Transverse colon (tissue), 4 donors: Measurements from ENCODE around the gene SKAP2.

Experiments used
- EP300 ChIP-seq: sonication (generic); formaldehyde crosslinking; IDR thresholded peaks from one replicate; pipeline ENCODE4 v1.6.1; 2017; ENCODE audit warnings: antibody characterized with exemption, low read depth
- POLR2A ChIP-seq: fragments of 450-650 bp; IDR thresholded peaks from one replicate; pipeline ENCODE4 v1.6.1; 2016; ENCODE audit warnings: antibody characterized with exemption, mild to moderate bottlenecking, moderate library complexity
- POLR2AphosphoS5 ChIP-seq, 3 donors: sonication (generic); formaldehyde crosslinking; IDR thresholded peaks; one replicate each; pipeline ENCODE4 v1.6.1; 2016; ENCODE audit warnings: antibody characterized with exemption in 3 of 3
- TF ChIP-seq, protein P1 (sequence below), 5 experiments: fragments of 200-600 bp in 3 of 5; fragments of 450-650 bp in 2 of 5; sonication (generic) in 3 of 5; IDR thresholded peaks; 1 replicate in 2 of 5; 2 replicates in 3 of 5; pipeline ENCODE4 v1.5.1; 2016 to 2017; ENCODE audit warnings: antibody characterized with exemption in 5 of 5, inconsistent platforms in 3 of 5, mild to moderate bottlenecking in 2 of 5, moderate library complexity in 1 of 5

GRCh38 chr7:26648554-26648953, 215.8 kb downstream of the SKAP2 start:
- TF ChIP-seq, protein P1, sequence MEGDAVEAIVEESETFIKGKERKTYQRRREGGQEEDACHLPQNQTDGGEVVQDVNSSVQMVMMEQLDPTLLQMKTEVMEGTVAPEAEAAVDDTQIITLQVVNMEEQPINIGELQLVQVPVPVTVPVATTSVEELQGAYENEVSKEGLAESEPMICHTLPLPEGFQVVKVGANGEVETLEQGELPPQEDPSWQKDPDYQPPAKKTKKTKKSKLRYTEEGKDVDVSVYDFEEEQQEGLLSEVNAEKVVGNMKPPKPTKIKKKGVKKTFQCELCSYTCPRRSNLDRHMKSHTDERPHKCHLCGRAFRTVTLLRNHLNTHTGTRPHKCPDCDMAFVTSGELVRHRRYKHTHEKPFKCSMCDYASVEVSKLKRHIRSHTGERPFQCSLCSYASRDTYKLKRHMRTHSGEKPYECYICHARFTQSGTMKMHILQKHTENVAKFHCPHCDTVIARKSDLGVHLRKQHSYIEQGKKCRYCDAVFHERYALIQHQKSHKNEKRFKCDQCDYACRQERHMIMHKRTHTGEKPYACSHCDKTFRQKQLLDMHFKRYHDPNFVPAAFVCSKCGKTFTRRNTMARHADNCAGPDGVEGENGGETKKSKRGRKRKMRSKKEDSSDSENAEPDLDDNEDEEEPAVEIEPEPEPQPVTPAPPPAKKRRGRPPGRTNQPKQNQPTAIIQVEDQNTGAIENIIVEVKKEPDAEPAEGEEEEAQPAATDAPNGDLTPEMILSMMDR (IDR thresholded peaks at IDR 0.05): no peak
- TF ChIP-seq POLR2A: no peak
- TF ChIP-seq EP300: no peak
- TF ChIP-seq POLR2AphosphoS5 (IDR thresholded peaks at IDR 0.05): no peak
